GM18498 (cell line): Measurements from ENCODE around the gene SLC22A23.

Experiments
- ATAC-seq: cut with Tn5 transposase; IDR thresholded peaks from one replicate; pipeline ENCODE4 v1.9.1; 2021; ENCODE audit warnings: mild to moderate bottlenecking, moderate library complexity; ENCODE audit not compliant: unreplicated experiment

SLC22A23 gene, protein sequence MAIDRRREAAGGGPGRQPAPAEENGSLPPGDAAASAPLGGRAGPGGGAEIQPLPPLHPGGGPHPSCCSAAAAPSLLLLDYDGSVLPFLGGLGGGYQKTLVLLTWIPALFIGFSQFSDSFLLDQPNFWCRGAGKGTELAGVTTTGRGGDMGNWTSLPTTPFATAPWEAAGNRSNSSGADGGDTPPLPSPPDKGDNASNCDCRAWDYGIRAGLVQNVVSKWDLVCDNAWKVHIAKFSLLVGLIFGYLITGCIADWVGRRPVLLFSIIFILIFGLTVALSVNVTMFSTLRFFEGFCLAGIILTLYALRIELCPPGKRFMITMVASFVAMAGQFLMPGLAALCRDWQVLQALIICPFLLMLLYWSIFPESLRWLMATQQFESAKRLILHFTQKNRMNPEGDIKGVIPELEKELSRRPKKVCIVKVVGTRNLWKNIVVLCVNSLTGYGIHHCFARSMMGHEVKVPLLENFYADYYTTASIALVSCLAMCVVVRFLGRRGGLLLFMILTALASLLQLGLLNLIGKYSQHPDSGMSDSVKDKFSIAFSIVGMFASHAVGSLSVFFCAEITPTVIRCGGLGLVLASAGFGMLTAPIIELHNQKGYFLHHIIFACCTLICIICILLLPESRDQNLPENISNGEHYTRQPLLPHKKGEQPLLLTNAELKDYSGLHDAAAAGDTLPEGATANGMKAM

DNA sequence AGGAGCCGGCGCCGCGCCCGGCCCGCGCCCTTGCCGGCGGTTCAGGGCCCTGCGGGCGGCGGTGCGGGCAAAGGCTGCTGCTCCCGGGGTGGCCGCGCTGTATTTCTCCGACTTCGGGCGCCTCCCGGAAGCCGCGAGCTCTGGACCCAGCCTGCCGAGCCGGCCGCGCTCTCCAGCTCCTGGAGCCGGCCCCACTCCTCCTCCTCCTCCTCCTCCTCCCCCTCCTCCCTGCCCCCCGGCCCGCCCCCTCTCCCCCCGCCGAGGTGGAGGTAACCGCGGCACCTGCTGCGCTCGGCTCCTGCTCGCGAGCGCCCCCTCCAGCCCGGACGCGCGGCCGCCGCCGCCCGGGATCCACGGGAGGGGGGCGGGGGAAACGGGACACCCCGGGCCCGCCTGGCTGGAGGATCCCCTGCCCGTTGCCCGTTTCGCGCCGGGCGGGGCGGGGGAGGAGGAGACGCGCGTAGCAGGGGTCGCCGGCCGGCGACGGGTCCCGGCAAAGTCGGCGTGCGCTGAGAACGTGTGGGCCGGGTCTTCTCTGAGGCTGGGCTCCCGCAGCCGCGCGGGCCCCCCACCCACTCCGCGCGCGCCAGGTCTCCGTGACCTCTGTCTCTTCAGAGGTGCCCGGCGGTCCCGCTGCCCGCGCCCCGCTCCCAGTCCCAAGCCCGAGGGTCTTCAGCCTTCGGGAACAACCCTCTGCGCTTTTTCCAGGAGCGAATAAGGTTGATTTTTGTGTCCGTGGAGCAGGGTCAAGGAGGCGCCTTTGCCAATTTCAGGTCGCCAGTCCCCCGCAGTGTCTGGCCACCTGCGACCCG, at the start of gene SLC22A23:
Gene SLC22A23, minus strand, starts transcription at position 153 of the 812 bp plus-strand sequence. CDS start 491 bp downstream, outside the sequence.
- peak; percentile 56 for ATAC-seq

DNA sequence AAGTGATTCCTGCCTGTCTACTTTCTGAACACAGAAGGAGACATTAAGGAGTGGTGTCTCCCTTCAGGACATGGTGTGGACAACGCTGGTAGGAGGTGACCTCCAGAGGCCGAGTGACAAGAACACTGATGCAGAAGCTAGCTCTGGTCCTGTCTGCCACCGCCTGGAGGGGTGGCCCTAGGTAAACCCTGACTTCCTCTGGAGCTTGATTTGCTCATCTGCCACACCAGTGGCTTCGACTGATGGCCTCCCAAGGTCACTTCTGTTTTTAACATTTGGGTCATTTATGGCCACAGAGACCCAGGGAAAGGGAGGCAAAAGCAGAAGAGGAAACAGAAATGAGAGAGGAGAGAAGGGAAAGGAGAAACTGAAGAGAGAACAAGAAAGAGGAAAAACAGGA, 49.4 kb upstream of the SLC22A23 start:
- ATAC-seq = no peak

DNA sequence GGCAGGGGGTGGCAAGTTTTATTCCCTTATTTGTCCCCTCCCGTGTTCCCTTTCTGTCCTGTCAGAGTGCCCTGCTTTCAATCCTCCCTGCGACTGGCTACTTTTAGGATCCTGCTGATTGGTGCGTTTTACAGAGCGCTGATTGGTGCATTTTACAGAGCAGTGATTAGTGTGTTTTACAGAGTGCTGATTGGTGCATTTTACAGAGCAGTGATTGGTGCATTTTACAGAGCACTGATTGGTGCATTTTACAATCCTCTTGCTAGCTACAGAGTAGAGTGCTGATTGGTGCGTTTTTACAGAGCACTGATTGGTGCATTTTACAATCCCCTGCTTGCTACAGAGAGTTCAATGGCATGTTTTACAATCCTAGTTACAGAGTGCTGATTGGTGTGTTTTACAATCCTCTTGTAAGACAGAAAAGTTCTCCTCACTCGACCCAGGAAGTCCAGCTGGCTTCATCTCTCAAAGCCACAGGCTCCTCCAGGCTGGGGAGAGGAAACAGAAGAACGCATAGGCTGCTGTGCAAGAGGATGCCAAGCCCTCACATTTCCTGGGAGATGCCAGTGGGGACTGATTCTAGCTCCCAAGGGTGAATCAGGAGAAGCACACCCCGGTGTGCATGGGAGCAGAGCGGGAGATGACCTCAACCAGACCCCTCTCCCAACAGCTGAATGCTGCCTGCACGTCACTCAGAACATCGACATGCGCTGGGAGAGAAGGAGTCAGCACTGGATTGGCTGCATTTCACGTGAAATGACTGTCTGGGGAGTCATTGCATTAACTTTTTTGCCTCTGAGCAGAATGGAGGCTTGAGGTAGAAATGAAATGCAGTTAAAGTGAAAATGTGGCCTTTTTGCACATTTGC, 48.3 kb upstream of the SLC22A23 start:
- ATAC-seq = no peak

DNA sequence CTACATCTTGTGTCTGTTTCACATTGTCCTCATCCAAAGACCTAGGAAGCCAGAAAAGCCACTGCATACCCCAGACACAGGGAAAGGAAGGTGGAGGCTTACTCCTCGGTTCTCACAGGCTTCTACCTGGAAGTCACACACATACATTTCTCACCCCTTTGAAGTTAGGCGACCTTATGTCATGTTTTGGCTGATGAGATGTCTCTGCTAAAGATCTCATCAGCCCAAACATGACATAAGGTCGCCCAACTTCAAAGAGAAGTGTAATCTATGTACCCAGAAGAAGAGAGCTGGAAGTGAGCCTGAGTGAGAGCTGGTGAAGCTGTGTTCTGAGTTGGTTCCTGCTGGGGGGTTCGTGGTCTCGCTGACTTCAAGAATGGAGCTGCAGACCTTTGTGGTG, 47.5 kb upstream of the SLC22A23 start:
- no peak for ATAC-seq

DNA sequence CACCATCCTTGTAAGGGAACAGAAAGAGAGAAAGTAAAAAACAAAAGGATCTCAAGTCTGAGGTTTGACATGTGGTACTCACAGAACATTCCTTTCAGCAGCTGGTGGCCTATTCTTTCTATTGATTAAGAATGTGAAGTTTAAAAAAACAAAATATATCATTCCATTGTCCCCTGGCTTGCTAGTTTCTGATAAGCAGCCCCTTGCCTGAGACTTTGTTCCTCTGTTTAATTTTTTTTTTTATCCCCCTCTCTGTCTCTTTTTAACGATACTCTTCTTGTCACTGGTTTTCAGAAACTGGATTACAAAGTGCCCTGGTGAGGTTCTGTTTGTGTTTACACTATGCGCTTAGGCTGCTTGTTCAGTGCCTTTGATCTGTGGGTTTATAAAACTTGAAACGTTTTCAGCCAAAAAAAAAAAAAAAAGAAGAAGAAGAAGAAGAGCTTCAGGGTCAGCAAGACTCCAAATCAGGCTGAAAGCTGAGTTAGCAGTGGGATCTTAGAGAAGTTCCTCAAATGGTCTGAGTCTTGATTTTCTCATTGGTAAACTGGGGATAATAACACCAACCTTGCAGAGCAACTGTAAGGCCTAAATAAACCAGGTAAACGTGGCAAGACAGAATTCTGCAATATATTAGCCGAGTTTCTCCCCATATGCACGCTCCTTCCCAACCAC, 45.1 kb upstream of the SLC22A23 start:
- ATAC-seq = no peak

DNA sequence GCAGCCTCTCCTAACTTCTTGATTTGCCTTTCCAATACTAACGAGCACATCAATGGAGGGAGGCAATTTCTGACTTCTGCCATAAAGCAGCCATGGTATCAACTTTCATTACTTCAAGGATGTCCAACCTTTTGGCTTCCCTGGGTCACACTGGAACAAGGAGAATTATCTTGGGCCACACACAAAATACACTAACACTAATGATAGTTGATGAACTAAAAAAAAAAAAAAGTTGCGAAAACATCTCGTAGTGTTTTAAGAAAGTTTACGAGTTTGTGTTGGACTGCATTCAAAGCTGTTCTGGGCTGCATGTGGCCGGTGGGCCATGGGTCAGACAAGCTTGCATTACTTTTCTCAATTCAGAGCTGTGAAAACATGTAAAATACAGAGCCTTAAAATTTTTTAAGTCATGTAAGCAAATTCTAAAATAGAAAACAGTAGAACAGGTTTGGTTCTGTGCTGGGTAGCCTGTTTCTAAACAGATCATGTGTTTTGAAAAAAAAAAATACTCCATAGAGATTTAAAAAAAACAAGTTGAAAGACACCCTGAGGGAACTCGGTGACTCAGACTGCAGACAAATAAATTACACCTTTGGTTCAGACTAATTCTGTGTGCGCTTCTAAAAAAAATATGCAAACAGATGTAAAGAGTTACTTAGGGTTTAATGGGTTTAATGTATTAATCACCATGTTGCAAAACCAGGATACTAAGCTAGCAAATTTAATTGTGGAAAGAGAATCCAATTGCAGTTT, 43.6 kb upstream of the SLC22A23 start:
- ATAC-seq = no peak

DNA sequence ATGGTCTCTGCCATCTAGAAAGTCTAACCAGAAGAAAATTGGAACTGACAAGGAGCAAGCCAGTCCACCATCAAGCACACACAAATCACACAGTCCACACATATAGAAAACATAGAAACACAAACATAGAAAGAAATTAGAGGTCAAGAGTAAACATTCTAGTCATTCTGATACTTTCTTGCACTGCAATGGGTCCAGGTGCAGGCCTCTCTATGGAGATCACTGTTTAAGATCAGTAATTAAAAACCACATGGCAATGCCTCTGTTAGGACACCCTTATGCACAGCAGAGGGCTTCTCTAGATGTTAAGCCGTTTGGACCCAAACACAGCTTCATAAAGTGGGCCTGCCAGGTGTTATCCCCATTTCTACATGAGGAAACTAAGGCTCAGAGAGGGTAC, 42.8 kb upstream of the SLC22A23 start:
- no peak for ATAC-seq

DNA sequence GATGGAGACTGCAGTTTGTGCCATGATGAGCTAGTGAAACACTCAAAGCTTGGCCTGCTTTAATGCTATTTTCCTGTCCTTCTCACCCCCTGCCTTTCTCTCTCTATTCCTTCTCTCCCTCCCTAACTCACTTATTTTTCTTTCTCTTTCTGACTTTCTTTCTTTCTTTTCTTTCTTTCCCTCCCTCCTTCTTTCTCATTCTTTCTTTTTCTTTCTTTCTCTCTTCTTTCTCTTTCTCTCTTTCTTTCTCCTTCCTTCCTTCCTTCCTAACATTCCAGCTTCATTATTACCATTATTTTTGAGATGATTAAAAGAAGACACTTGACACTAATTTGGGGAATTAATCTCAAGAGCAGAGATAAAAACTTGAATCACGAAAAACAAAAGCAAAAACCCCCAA, 39.5 kb upstream of the SLC22A23 start:
- ATAC-seq = no peak

DNA sequence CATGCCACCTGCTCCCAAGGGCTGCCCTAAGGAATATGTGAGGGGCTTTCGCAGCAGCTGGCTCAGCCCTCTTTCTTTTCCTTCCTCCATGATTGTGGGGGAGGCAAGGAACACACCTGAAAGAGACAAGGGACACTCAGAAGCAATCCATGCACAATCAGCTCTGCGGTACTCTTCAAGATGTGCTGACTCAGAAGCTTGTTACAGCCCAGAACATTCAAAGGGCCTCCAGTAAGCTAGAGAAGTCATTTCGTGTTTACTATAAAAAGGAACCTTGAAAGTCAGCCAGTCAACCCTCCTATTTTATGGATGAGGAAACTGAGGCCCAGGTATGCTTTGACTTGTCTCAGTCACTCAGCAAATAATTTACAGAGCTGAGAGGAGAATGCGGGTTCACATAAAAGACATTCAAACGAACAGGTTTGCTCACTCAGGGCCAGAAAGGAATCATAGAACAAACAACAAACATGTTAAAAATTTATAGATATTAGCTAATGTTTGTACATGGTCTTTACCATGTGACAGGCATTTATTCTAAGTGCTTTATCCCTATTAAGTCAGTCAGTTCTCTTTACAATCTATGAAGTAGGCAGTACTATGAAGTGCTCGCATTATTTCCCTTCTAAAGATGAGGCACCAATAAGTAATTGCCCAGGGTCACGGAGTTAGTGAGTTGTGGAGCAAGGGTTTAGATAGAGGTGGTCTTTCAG, 37.7 kb upstream of the SLC22A23 start:
- ATAC-seq = no peak

DNA sequence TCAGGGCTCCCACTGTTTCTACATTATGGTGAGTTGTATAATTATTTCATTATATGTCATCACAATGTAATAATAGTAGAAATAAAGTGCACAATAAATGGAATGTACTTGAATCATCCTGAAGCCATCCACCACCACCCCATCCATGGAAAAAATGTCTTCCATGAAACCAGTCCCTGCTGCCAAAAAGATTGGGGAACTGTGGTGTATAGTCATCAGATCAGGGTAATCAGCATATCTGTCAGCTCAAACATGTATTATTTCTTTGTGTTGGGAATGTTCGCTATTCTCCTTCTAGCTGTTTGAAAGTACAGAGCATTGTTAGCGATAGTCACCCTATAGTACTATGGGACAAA, 33.8 kb upstream of the SLC22A23 start:
- no peak for ATAC-seq

DNA sequence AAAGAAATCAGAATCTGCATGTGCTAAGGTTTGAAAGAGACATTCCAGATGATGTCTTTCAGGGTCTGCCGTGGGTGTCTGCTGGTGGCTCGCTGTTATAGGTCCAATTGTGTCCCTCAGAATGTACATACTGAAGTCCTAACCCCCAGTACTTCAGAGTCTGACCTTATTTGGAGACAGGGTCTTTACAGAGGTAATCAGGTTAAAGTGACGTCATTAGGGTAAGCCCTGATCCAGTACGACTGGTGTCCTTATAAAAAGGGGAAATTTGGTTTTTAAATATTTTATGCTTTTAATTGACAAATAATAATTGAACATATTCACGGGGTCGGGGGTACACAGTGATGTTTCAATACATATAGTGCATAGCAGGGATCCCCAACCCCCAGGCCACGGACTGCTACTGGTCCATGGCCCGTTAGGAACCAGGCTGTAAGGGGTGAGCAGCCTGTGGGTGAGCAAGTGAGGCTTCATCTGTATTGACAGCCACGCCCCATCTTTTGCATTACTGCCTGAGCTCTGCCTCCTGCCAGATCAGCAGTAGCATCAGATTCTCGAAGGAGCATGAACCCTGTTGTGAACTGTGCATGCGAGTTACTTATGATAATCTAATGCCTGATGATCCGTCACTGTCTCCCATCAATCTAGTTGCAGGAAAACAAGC, 33.2 kb upstream of the SLC22A23 start:
- no peak for ATAC-seq

DNA sequence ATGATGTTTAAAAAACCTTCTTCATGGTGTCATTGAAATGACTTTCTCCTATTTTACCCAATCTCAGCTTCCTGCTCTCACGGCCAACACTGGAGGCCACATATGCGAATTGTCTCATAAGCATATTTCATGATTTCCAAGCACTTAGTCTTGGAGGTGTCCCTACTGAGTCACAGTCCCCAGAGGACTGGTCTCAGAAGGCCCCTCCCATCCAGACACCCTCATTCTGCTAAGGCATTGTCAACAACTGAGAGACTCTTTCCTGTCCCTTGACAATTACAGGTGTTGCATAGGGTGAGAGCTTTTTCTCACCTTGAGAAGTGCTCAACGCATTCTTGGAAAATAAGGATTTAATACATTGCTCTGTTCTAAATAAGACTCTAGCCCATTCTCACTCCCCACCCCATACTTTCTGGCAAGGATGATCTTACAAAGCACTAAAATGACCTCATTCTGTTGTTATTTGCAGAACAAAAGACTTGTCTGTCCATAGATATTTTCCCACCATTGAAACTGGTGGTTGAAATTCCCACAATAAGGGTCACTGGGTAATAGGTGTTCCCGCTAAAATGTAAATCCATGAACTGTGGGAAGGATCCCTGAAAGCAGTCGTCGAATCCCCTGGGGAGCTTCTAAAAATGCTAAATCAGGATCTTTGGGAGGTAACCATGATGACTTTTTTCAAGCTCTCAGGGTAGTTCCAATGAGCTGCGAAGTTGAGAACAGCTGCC, 32.3 kb upstream of the SLC22A23 start:
- ATAC-seq = no peak

DNA sequence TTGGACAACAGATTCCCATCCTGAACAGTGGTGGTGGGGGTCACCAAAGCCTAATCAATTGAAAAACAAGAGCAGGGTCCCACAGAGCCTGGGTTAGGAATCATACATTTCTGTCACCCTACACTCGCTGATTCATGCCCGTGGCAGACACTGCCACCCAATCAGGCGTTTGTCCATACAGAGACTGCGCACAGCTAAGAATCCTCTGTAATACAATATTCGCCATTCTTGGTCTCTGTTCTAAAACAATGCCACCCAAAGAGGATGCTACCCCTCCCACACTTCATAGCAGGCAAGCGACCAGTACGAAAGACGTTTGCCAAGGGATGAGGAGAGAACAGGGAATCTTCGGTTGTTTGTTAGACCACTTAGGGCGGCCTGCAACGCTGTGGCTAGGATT, 28.1 kb upstream of the SLC22A23 start:
- ATAC-seq = no peak

DNA sequence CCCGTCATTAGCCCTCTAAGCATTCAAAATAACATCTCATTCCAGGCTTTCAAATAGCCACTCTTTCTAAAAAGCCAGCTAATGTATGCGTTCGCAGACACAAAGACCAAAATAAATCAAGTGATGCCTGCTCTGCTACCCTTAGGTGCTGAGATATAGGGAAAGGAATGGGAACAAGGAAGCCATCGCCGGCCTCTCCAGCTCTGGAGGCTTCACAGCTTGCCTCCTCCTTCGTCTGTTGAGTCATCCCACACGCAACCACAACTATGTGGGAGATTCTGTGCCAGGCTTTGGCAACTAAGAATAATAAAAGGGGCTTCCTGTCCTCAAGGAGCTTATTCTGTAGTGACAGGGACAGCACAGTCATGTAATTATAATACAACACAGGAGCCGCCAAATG, 27.3 kb upstream of the SLC22A23 start:
- no peak for ATAC-seq

DNA sequence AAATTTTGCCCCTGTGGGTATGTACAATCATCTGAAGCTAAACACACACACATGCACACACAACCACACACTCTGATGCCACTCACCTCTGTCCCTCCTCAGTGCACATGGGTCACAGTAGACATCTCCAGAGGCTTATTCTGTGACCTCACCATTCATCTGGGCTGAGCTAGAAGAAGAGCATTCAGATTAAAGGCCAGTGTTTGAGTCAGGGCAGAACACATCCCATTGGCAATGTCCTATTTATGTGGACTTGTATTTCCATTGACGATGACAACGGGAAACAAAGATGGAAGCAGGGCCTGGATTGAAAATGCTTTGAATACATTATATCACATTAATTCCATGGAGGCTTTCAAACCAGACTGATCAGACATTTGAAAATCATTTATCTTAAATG, 26.8 kb upstream of the SLC22A23 start:
- ATAC-seq = no peak

DNA sequence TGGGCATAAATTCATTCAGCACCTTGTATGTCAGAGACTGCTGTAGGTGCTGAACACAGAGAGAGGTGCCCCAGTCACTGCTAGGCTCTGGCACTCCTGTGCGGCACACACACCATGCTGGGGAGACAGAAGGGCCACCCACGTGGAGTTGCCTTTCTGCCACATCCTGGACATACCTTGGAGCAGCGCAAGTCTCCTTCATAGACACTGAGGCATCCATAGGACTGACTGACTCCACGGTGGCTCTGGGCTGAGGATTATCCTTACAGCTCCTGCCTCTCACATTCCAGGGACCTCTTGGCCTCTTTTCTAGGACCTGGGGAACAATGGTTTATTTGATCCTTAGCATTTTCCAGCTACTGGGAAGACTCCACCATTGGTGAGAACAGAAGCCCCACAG, 26.0 kb upstream of the SLC22A23 start:
- no peak for ATAC-seq

DNA sequence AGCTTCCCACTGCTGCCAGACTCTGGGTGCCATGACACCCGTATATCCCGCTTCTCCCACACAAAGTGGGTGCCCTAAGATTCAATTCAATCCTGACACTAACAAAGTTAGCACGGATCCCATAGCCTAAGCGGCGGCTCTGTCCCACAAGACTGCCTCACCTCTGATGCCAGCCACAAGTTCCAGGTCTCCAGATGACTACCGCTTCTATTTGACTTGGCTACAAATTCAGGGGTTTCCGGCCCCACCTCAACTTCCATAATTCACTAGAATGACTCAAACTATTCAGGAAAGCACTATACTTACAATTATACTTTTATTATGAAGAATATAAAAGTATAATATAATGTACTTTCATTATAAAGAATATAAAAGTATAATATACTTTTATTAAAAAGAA, 24.8 kb upstream of the SLC22A23 start:
- no peak for ATAC-seq

DNA sequence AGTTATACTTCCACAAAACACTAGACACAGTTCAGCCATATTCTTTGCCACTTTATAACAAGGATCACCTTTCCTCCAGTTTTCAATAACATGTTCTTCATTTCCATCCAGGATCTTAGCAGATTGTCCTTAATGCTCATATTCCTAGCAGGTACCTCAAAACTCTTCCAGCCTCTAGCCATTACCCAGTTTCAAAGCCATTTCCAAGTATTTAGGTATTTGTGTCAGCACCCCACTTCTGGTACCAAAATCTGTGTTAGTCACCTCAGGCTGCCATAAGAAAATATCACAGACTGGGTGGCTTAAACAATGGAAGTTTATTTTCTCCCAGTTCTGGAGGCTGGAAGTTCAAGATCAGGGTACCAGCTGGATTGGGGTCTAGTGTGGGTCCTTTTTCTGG, 23.2 kb upstream of the SLC22A23 start:
- no peak for ATAC-seq
